Measurements from ENCODE around the gene OAF.
"Not testable (repeated sequence)": the region's sequence is repeated elsewhere in the genome, so short reads cannot be mapped to it uniquely, and the experiment has no call there.

Gene OAF

GRCh38 chr11:120238968-120239620 is 28.3 kb downstream of the OAF start:
- DNase-seq (ENCODE audit: low read depth in 4 of 4, low spot score in 1 of 4) = no peak

- DNase-seq (ENCODE audit: low read depth in 4 of 4, low spot score in 1 of 4) = no peak
These were observed 29.1 kb downstream of the OAF start, which contains the start of gene POU2F3 for GRCh38 chr11:120239713-120240640. POU2F3 (plus strand) TSS chr11:120240140; CDS start chr11:120240344, 204 bp downstream.

GRCh38 chr11:120240866-120241265 is 30.0 kb downstream of the OAF start:
- DNase-seq (ENCODE audit: low read depth in 4 of 4, low spot score in 1 of 4) = no peak

- DNase-seq (ENCODE audit: low read depth in 4 of 4, low spot score in 1 of 4) = no peak
These were observed 30.4 kb downstream of the OAF start for GRCh38 chr11:120241277-120241676.

GRCh38 chr11:120243221-120243620 is 32.4 kb downstream of the OAF start:
- DNase-seq (ENCODE audit: low read depth in 4 of 4, low spot score in 1 of 4) = no peak

GRCh38 chr11:120244476-120245365 is 33.9 kb downstream of the OAF start:
- DNase-seq (ENCODE audit: low read depth in 4 of 4, low spot score in 1 of 4) = no peak

GRCh38 chr11:120245434-120245833 is 34.6 kb downstream of the OAF start:
- no peak for DNase-seq (ENCODE audit: low read depth in 4 of 4, low spot score in 1 of 4)

GRCh38 chr11:120248551-120249278 is 37.9 kb downstream of the OAF start:
- no peak for DNase-seq (ENCODE audit: low read depth in 4 of 4, low spot score in 1 of 4)

- DNase-seq (ENCODE audit: low read depth in 4 of 4, low spot score in 1 of 4) = no peak
These were observed 38.7 kb downstream of the OAF start for GRCh38 chr11:120249279-120250262.

- not testable (repeated sequence) for DNase-seq (ENCODE audit: low read depth in 4 of 4, low spot score in 1 of 4)
These were observed 42.5 kb downstream of the OAF start for GRCh38 chr11:120253377-120253776.

- DNase-seq (ENCODE audit: low read depth in 4 of 4, low spot score in 1 of 4) = no peak
These were observed 44.1 kb downstream of the OAF start for GRCh38 chr11:120254788-120255518.

GRCh38 chr11:120255519-120255866 is 44.7 kb downstream of the OAF start:
- no peak for DNase-seq (ENCODE audit: low read depth in 4 of 4, low spot score in 1 of 4)

- DNase-seq (ENCODE audit: low read depth in 4 of 4, low spot score in 1 of 4) = no peak
These were observed 45.3 kb downstream of the OAF start for GRCh38 chr11:120256178-120256577.

- DNase-seq (ENCODE audit: low read depth in 4 of 4, low spot score in 1 of 4) = no peak
These were observed 45.9 kb downstream of the OAF start for GRCh38 chr11:120256779-120257178.

GRCh38 chr11:120257346-120257745 is 46.5 kb downstream of the OAF start:
- DNase-seq (ENCODE audit: low read depth in 4 of 4, low spot score in 1 of 4) = no peak

GRCh38 chr11:120258661-120259060 is 47.8 kb downstream of the OAF start:
- no peak for DNase-seq (ENCODE audit: low read depth in 4 of 4, low spot score in 1 of 4)

- no peak for DNase-seq (ENCODE audit: low read depth in 4 of 4, low spot score in 1 of 4)
These were observed 48.4 kb downstream of the OAF start for GRCh38 chr11:120259241-120259640.

GRCh38 chr11:120259988-120260565 is 49.2 kb downstream of the OAF start:
- no peak for DNase-seq (ENCODE audit: low read depth in 4 of 4, low spot score in 1 of 4)
